ENCODE data around the gene PPP2R3C.

Gene PPP2R3C

DNA sequence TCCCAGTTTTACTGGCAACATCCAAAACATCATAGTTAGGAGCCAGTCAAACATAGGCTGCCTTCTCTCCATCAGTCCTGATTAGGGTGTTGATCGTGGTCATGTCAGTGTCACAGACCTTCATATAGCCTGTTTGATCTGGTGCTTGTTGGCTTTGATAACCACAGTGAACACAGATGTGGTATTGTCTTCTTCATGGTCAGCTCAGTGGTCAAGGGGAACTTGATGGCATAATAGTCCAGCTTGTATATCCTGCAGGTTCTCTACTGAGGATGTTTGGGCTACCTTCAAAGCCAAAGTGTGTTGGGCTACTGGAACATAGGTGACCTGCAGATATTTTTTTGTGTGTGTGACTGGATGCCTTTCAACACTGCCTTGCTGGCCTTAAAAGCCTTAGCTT, 22.2 kb upstream of the PPP2R3C start:
- DNase-seq (ENCODE audit: low read depth, low spot score): no peak
- Histone ChIP-seq H3K27me3 (ENCODE audit: insufficient read depth, insufficient read length) (no peaks in the 10 kb centered on the region), H3K36me3 (ENCODE audit: insufficient read depth, insufficient read length, low read length) (peaks cover 13% of the 10 kb centered on the region), H3K9ac (ENCODE audit: insufficient read length, low read depth) (no peak overlapping the region), H3K4me1 (ENCODE audit: insufficient read depth, insufficient read length) (no peaks in the 10 kb centered on the region), H3K9me3 (ENCODE audit: insufficient read depth, low read length) (no peaks in the 10 kb centered on the region), H3K4me3 (ENCODE audit: insufficient read length, low read depth) (no peak overlapping the region)
- TF ChIP-seq SUZ12 (IDR thresholded peaks at IDR 0.05; ENCODE audit: extremely low read depth, insufficient read depth, insufficient read length) (no peak), YY1 (IDR thresholded peaks at IDR 0.05; ENCODE audit: insufficient read depth, insufficient read length) (no peak), ZNF274 (IDR thresholded peaks at IDR 0.05; ENCODE audit: low read depth, low read length) (no peak)

DNA sequence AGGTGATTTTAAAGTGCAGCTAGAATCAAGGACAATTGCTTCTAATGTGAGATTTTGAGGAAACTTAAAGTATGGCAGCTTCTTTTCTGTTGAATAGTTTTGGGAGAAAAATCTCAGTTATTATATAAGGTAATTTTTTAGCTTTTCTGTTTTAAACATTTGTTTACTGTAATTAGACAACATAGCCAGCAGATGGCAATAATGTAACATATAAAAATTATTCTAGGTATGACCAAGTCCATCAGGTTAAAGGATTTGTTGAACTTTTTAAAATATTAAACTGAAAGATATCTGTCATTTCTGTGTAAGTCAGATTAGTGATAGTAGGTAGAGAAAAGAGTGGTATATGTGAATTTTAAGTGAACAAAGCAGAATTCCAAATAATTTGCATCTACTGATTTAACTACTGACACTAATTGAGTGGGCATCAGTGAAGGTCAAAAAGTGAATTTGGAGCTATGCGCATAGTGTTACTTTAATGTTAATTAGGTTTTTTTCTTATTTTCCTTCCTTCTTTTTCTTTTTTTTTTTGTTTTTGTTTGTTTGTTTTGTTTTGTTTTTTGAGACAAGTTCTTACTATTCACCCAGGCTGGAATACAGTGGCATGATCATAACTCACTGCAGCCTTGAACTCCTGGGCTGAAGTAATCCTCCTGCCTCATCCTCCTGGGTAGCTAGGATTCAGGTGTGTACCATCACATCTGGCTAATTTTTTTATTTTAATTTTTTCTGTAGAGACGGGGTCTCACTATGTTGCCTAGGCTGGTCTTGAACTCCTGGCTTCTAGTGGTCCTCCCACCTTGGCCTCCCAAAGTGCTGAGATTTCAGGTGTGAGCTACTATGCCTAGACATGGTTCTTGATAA, 19.2 kb upstream of the PPP2R3C start:
- TF ChIP-seq ZNF274 (IDR thresholded peaks at IDR 0.05; ENCODE audit: low read depth, low read length) (no peak), YY1 (IDR thresholded peaks at IDR 0.05; ENCODE audit: insufficient read depth, insufficient read length) (no peak)
- no peak for DNase-seq (ENCODE audit: low read depth, low spot score)
- no peaks in the 10 kb centered on the region for H3K9me3 ChIP-seq (ENCODE audit: insufficient read depth, low read length)
- H3K36me3 ChIP-seq (ENCODE audit: insufficient read depth, insufficient read length, low read length): peaks cover 3% of the 10 kb centered on the region
- no peak overlapping the region for H3K9ac ChIP-seq (ENCODE audit: insufficient read length, low read depth)
- no peak overlapping the region for H3K4me3 ChIP-seq (ENCODE audit: insufficient read length, low read depth)
- no peaks in the 10 kb centered on the region for H3K27me3 ChIP-seq (ENCODE audit: insufficient read depth, insufficient read length)
- H3K4me1 ChIP-seq (ENCODE audit: insufficient read depth, insufficient read length): no peaks in the 10 kb centered on the region

DNA sequence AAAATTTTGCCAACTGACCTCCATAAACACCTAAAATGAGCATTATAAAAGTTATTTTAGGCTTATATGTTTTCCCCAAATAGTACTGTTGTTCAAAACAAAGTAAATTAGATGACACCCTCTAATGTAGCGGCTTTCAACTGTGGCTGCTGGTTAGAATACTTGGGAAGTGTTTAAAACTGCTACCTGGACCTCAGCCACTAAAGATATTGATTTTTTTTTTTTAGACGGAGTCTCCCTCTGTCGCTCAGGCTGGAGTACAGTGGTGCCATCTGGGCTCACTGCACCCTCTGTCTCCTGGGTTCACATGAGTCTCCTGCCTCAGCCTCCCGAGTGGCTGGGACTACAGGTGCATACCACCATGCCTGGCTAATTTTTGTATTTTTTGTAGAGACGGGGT, 16.8 kb upstream of the PPP2R3C start:
- TF ChIP-seq YY1 (IDR thresholded peaks at IDR 0.05; ENCODE audit: insufficient read depth, insufficient read length) (no peak), ZNF274 (IDR thresholded peaks at IDR 0.05; ENCODE audit: low read depth, low read length) (no peak), SUZ12 (IDR thresholded peaks at IDR 0.05; ENCODE audit: extremely low read depth, insufficient read depth, insufficient read length) (no peak)
- Histone ChIP-seq H3K4me3 (ENCODE audit: insufficient read length, low read depth) (no peak overlapping the region), H3K27me3 (ENCODE audit: insufficient read depth, insufficient read length) (no peaks in the 10 kb centered on the region), H3K9ac (ENCODE audit: insufficient read length, low read depth) (no peak overlapping the region), H3K4me1 (ENCODE audit: insufficient read depth, insufficient read length) (no peaks in the 10 kb centered on the region), H3K9me3 (ENCODE audit: insufficient read depth, low read length) (no peaks in the 10 kb centered on the region), H3K36me3 (ENCODE audit: insufficient read depth, insufficient read length, low read length) (peaks cover 9% of the 10 kb centered on the region)
- no peak for DNase-seq (ENCODE audit: low read depth, low spot score)

DNA sequence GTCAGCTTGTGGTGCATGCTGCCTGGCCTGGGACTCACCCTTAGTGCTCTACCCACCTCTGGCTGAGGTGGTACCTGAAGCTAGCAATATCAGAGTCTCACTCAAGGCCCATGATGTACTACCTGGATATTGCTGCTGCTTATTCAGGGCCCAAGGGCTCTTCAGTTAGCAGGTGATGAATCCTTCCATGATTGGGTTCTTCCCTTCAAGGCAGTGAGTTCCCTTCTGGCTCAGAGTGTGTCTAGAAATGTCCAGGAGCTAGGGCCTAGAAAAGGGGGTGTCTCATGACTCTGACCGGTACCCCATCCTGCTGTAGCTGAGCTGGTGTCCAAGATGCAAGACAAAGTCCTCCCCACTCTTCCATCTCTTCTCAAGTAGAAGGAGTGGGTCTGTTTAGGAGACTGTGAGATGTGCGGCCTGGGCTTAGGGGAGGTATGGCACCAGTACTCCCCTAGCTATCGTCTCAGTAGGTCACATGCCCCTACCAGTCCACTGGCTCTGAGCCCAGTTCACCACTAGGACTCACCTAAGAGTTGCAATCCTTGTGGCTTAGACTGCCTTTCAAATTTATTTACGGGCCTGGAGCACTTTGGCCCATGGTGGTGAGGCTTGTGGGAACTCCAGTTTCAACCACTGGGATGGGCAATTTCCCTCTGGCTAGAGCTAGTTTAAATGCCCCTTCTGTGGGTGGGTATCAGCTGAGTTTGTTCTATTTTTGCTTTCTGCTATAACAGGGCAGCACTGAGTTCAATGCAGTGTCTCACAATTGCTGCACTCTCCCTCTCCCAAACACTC, 12.7 kb upstream of the PPP2R3C start:
- Histone ChIP-seq H3K9ac (ENCODE audit: insufficient read length, low read depth) (no peak overlapping the region), H3K4me1 (ENCODE audit: insufficient read depth, insufficient read length) (no peaks in the 10 kb centered on the region), H3K4me3 (ENCODE audit: insufficient read length, low read depth) (no peak overlapping the region), H3K27me3 (ENCODE audit: insufficient read depth, insufficient read length) (no peaks in the 10 kb centered on the region), H3K9me3 (ENCODE audit: insufficient read depth, low read length) (no peaks in the 10 kb centered on the region), H3K36me3 (ENCODE audit: insufficient read depth, insufficient read length, low read length) (peaks cover 16% of the 10 kb centered on the region)
- DNase-seq (ENCODE audit: low read depth, low spot score): no peak
- TF ChIP-seq YY1 (IDR thresholded peaks at IDR 0.05; ENCODE audit: insufficient read depth, insufficient read length): no peak
- no peak for TF ChIP-seq SUZ12 (IDR thresholded peaks at IDR 0.05; ENCODE audit: extremely low read depth, insufficient read depth, insufficient read length)
- TF ChIP-seq ZNF274 (IDR thresholded peaks at IDR 0.05; ENCODE audit: low read depth, low read length): no peak

GRCh38 chr14:35133542-35134328, 11.9 kb upstream of the PPP2R3C start:
- Histone ChIP-seq H3K4me1 (ENCODE audit: insufficient read depth, insufficient read length) (no peaks in the 10 kb centered on the region), H3K4me3 (ENCODE audit: insufficient read length, low read depth) (no peak overlapping the region), H3K9ac (ENCODE audit: insufficient read length, low read depth) (no peak overlapping the region), H3K9me3 (ENCODE audit: insufficient read depth, low read length) (no peaks in the 10 kb centered on the region), H3K36me3 (ENCODE audit: insufficient read depth, insufficient read length, low read length) (peaks cover 16% of the 10 kb centered on the region), H3K27me3 (ENCODE audit: insufficient read depth, insufficient read length) (no peaks in the 10 kb centered on the region)
- DNase-seq (ENCODE audit: low read depth, low spot score): no peak
- TF ChIP-seq SUZ12 (IDR thresholded peaks at IDR 0.05; ENCODE audit: extremely low read depth, insufficient read depth, insufficient read length) (no peak), ZNF274 (IDR thresholded peaks at IDR 0.05; ENCODE audit: low read depth, low read length) (no peak), YY1 (IDR thresholded peaks at IDR 0.05; ENCODE audit: insufficient read depth, insufficient read length) (no peak)

GRCh38 chr14:35124127-35124526, 2.3 kb upstream of the PPP2R3C start:
- peaks cover 17% of the 10 kb centered on the region for H3K36me3 ChIP-seq (ENCODE audit: insufficient read depth, insufficient read length, low read length)
- no peaks in the 10 kb centered on the region for H3K4me1 ChIP-seq (ENCODE audit: insufficient read depth, insufficient read length)
- no peak for DNase-seq (ENCODE audit: low read depth, low spot score)
- no peak overlapping the region for H3K4me3 ChIP-seq (ENCODE audit: insufficient read length, low read depth)
- no peaks in the 10 kb centered on the region for H3K27me3 ChIP-seq (ENCODE audit: insufficient read depth, insufficient read length)
- H3K9me3 ChIP-seq (ENCODE audit: insufficient read depth, low read length): no peaks in the 10 kb centered on the region
- TF ChIP-seq ZNF274 (IDR thresholded peaks at IDR 0.05; ENCODE audit: low read depth, low read length): no peak
- TF ChIP-seq YY1 (IDR thresholded peaks at IDR 0.05; ENCODE audit: insufficient read depth, insufficient read length): no peak
- no peak for TF ChIP-seq SUZ12 (IDR thresholded peaks at IDR 0.05; ENCODE audit: extremely low read depth, insufficient read depth, insufficient read length)
- no peak overlapping the region for H3K9ac ChIP-seq (ENCODE audit: insufficient read length, low read depth)
